ENCODE measurements around the gene FBXW10B.
"Not testable (repeated sequence)": the region's sequence is repeated elsewhere in the genome, so short reads cannot be mapped to it uniquely, and the experiment has no call there.

Gene FBXW10B

GRCh38 chr17:15619331-15620058, at the start of gene FBXW10B:
Gene FBXW10B (minus strand): TSS chr17:15619704. CDS start chr17:15619512, 192 bp downstream.
- not testable (repeated sequence) for DNase-seq (ENCODE audit: insufficient read length, low spot score); FAIRE-seq

- no peak for DNase-seq (ENCODE audit: insufficient read length, low spot score)
- no peak for TF ChIP-seq CTCF (IDR thresholded peaks at IDR 0.05; ENCODE audit: insufficient read depth, missing control alignments)
- FAIRE-seq = no peak
Measured at GRCh38 chr17:15663691-15664090, 44.2 kb upstream of the FBXW10B start.

GRCh38 chr17:15663176-15663575, 43.7 kb upstream of the FBXW10B start:
- FAIRE-seq = no peak
- TF ChIP-seq CTCF (IDR thresholded peaks at IDR 0.05; ENCODE audit: insufficient read depth, missing control alignments) = no peak
- DNase-seq (ENCODE audit: insufficient read length, low spot score) = no peak

GRCh38 chr17:15662681-15663080, 43.2 kb upstream of the FBXW10B start:
- TF ChIP-seq CTCF (IDR thresholded peaks at IDR 0.05; ENCODE audit: insufficient read depth, missing control alignments) = no peak
- DNase-seq (ENCODE audit: insufficient read length, low spot score) (no peak), FAIRE-seq (no peak)

- FAIRE-seq (no peak), DNase-seq (ENCODE audit: insufficient read length, low spot score) (no peak)
- no peak for TF ChIP-seq CTCF (IDR thresholded peaks at IDR 0.05; ENCODE audit: insufficient read depth, missing control alignments)
Measured at GRCh38 chr17:15660077-15660476, 40.6 kb upstream of the FBXW10B start.

GRCh38 chr17:15659663-15660062, 40.2 kb upstream of the FBXW10B start:
- DNase-seq (ENCODE audit: insufficient read length, low spot score) = no peak
- no peak for FAIRE-seq
- no peak for TF ChIP-seq CTCF (IDR thresholded peaks at IDR 0.05; ENCODE audit: insufficient read depth, missing control alignments)

GRCh38 chr17:15659236-15659635, 39.7 kb upstream of the FBXW10B start:
- no peak for DNase-seq (ENCODE audit: insufficient read length, low spot score)
- no peak for TF ChIP-seq CTCF (IDR thresholded peaks at IDR 0.05; ENCODE audit: insufficient read depth, missing control alignments)
- no peak for FAIRE-seq

All from D721Med (cell line).